22Rv1 (cell line): ENCODE results near the gene ALMS1.

Experiments
- H3K27ac ChIP-seq: fragments of 450-650 bp; 2 replicates; pipeline ENCODE4 v1.5.1; 2017
- CTCF ChIP-seq: fragments of 450-650 bp; IDR thresholded peaks from 2 replicates; pipeline ENCODE4 v1.5.1; 2017; ENCODE audit warnings: mild to moderate bottlenecking
- ZFX ChIP-seq: fragments of 450-650 bp; IDR thresholded peaks from 2 replicates; pipeline ENCODE4 v1.6.1; 2017; ENCODE audit warnings: antibody characterized with exemption, borderline replicate concordance

The ALMS1 gene

GRCh38 chr2:73651591-73652230, 266.1 kb downstream of the ALMS1 start:
- no peak for TF ChIP-seq CTCF
- no peak for TF ChIP-seq ZFX
- H3K27ac ChIP-seq = no peak overlapping the region

GRCh38 chr2:73652348-73652747, 266.7 kb downstream of the ALMS1 start:
- TF ChIP-seq ZFX = no peak
- no peak for TF ChIP-seq CTCF
- H3K27ac ChIP-seq = no peak overlapping the region

GRCh38 chr2:73654175-73654574, 268.5 kb downstream of the ALMS1 start:
- H3K27ac ChIP-seq = no peak overlapping the region
- TF ChIP-seq ZFX (no peak), CTCF (no peak)
